Activated T-helper 1 cell treated with anti-CD3 and anti-CD28 coated beads, Interleukin-2, amount 50 U/mL, for 16 hours (primary cell): ENCODE measurements around the gene FHL2.

Source experiments
- DNase-seq, 2 donors: peaks; one replicate each; pipeline ENCODE4 v3.0.0-alpha.2; 2020; ENCODE audit warnings: low read depth in 1 of 2, low spot score in 1 of 2

Gene FHL2

DNA sequence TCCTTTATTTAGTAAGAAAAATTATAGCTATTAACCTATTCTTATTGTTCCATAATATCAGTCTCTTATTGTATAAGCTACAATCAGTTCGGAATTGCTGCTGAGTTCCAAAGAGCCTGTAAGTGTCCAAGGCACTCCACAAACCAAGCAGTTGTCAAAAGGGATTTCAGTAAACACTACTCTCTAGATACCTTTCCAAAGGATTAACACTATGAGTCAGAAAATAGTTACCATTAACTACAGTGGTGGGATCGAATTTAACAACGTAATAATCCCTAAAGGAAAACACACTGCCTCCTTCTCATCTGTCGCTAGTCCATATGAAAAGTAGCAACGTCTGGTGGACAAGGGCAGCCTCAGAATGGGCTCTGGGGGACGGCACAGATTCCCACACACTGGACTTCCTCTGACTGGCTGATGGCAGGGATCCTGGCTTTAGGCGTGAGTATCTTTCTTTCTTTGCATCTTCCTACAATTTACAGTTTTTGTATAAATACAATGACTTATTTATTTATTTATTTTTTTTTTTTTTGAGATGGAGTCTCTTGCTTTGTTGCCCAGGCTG lies 78.1 kb downstream of the FHL2 start:
- DNase-seq, result no peak

DNA sequence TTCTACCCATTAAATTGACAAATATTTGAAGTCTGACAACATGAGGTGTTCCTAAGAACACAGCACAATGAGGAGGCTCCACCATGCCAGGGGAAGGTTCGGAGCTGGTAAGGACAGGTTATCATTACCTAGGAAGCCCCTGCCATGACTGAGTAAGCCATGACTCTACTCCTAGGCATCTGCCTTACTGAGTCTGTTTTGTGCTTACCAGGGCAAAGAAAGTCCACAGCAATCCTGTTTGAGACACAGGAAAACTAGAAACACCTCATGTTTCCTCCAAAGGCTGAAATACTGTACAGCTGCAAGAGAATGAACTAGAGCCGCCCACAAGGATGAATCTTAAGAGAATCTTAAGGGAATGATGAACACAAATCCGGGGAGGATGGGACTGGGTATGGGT lies 80.9 kb downstream of the FHL2 start:
- no peak for DNase-seq

DNA sequence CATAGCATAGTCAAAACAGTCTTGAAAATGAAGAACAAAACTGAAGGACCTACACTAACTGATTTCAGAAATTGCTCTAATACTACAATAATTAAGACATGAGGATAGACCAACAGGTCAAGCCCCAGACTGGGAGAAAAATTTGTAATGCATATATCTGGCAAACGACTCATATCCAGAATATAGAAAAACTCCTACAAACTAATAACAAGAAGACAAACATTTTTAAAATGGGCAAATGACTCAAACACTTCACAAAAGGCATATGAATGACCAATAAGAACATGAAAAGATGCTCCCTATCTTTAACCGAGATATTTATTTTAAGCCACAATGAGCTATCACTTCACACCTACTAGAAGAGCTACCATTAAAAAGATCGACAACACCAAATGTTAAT lies 83.5 kb downstream of the FHL2 start:
- DNase-seq, result no peak

DNA sequence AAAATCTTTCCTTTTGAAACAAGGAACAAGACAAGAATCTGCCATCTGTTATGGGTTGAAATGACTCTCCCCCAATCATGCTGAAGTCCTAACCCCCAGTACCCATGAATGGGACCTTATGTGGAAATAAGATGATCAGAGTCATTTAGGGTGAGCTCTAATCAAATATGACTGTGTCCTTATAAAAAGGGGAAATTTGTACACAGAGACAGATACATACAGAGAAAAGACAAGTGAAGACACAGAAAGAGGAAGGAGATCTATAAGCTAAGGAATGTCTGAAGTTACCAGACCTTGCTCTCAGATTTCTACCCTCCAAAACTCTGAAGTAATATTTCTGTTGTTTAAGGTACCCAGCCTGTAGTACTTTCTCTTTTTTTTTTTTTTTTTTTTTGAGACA lies 85.0 kb downstream of the FHL2 start:
- DNase-seq, result no peak
